GM21737 (cell line): Measurements from ENCODE around the gene YAE1.

Experiments used
- ATAC-seq: cut with Tn5 transposase; IDR thresholded peaks from one replicate; pipeline ENCODE4 v1.9.1; 2021; ENCODE audit warnings: mild to moderate bottlenecking, moderate library complexity; ENCODE audit not compliant: unreplicated experiment

Gene YAE1

DNA sequence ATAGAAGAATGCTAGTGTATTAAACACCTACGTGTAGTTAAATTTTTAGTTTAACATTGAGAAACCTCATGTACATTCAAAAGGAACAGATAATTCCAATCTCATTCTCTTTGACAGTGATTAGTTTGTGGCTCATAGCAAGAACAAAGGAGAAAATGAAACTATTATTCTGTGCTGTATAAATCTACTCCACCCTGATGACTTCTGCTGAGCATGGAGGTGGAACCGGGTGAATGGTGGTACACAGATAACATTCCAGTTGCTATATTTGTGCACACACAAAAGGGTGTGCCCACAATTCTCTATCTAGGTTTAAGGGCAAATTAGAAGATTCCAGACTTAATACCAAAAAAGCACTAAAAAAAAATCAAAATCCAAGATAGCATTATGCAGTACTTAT, 40.1 kb downstream of the YAE1 start:
- no peak for ATAC-seq

DNA sequence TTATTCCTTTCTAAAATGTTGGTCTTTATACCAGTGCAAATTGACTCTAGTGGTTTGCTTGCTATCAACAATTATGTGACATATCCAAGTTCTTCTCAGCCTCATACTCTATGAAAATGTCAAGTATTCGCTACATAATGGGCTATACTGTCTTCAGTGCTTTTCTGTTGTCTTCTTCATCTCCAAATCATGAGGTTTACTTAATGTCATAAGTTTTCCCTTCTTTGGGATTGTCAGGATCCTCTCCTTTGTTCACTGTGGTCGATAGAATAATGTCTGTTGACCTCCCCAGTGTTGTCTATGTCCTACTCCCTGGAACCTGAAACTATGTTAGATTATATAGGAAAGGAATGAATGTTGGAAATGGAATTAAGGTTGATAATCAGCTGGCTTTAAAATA, 40.7 kb downstream of the YAE1 start:
- ATAC-seq: no peak

- ATAC-seq: no peak
Observed at GRCh38 chr7:39607865-39608264, 41.7 kb downstream of the YAE1 start.

DNA sequence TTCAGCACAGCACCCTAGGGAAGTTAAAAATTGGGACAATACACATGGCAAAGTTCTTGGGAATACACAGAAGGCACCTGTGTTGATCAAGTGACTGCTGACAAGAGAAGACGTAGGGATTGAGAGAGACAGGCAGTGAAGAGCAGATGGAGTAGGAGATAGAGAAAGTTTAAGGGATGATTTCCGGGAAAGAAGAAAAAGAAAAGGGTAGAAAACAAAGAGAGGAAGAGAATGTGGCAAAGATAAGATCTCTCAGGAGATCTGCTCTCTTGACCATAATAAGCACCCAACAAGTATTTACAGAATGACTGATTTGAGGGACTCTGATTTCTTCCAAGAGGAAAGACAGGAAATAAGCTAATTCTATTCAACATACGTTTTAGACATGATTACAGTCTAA, 42.1 kb downstream of the YAE1 start:
- no peak for ATAC-seq

DNA sequence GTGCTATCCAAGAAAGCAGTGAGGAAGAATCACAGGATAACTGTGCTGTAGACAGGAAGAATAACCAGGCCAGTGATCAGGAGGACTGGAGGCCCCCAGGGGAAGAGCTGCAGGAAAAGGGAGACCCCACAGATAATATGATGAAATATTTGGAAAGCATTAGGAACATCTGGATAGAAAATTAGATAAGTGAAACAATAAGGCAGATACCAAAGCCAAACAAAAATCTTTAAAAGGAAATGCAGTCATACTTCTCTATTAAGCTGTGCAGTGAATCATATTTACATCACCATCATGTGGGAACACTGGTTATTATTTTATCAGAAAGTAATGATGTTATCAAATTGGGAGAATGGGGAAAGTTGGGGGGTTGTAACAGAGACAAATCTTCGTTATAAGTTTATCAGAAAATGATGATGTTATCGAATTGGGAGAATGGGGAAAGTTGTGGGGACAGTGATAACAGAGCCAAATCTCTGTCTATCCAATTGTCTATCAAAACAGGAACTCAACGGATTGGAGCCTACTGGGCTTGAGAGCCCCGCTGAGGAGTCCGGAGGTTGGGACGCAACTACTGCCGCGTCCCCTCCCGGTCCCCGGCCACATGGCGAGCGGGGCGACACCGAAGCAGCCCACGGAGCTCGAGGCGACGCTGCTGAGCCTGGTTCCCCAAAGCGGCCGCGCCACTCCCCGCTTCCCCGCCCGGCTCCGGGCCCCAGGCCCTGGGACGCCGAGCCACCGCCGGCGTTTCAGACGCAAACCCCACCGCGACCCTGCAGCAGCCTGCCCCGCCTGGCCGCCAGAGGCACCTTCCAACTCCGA, 43.1 kb downstream of the YAE1 start:
- no peak for ATAC-seq

- ATAC-seq: no peak
Observed at GRCh38 chr7:39609935-39610263, 43.7 kb downstream of the YAE1 start.

- ATAC-seq: no peak
Observed at GRCh38 chr7:39613577-39613976, 47.4 kb downstream of the YAE1 start.

GRCh38 chr7:39614299-39614698, 48.1 kb downstream of the YAE1 start:
- ATAC-seq: no peak

- ATAC-seq: no peak
Observed at GRCh38 chr7:39615350-39615975, 49.3 kb downstream of the YAE1 start.

DNA sequence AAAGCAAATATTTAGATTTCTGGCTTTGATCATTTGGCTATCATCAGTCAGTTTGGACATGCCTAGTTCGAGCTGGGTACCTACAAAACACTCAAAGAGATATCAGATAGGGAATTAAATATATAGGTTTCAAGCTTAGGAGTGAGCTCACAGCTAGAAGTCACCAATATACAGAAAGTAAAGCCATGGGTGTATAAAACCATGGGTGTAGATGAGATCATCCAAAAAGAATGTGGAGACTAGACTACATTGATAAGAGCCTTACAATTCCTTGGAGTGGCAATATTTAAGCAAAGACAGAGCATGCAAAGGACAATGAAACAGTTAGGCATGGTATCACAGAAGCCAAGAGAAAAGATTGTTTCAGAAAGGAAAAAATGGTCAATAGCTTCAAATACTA, 49.9 kb downstream of the YAE1 start:
- ATAC-seq: no peak

DNA sequence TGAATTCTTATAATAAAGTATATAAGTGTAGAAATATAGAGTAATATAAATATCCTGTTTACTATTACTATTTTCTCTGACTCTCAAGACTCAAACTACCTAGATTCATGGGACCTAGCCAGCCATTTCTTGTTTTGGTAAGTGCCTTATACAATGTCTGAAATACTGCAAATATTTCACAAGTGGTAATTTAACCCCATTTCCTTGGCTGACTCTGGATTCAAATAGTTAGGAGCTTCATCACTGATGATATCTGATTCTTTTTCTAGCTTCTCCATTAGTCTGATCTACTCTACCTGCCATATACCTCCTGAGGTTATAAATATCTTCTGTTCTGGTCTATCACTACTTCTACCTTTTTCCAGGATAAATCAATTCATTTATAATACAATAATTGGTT, 50.8 kb downstream of the YAE1 start:
- no peak for ATAC-seq

GRCh38 chr7:39618868-39619267, 52.7 kb downstream of the YAE1 start:
- ATAC-seq: no peak

- ATAC-seq: no peak
Observed at GRCh38 chr7:39620486-39620885, 54.3 kb downstream of the YAE1 start.

GRCh38 chr7:39621261-39621660, 55.1 kb downstream of the YAE1 start:
- ATAC-seq: no peak

DNA sequence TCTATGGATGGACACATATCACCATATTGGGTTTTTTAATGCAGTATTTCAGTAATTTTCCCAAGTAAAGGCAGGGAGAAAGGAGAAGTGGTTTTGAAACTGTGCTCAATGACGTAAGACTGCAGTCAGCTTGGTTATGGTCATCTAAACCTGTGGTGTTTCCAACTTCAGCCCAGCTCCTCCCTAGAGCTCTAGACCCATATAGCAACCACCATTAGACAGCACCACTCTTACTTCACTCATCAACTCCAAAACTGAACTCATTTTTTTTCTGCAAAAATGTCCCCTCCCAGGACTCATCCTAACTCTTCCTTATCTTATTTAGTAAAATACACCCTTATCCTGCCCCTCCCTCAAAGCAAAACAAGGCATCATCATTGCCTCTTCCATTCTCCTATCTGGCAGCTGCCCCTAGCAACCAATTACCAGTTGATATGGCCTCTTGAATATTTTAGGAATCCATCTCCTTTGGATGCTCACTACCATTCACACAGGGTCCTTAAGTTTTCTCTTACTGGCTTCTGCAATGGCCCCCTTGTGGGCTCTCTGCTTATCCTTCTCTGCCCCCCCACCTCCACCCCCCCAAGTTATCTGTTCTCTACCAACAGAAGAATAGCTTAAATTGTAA, 55.7 kb downstream of the YAE1 start:
- peak; percentile 29 for ATAC-seq
